NCI-H345 treated with DMSO at 0.1 percent for 48 hours (cell line): Measurements from ENCODE around the gene SYT1.

Experiments
- DNase-seq: peaks from one replicate; lab custom pipeline; 2025; ENCODE audit not compliant: unreplicated experiment; lab: John Stamatoyannopoulos, UW

The SYT1 gene

GRCh38 chr12:79125358-79125757 is 260.8 kb downstream of the SYT1 start:
- DNase-seq, result no peak

DNA sequence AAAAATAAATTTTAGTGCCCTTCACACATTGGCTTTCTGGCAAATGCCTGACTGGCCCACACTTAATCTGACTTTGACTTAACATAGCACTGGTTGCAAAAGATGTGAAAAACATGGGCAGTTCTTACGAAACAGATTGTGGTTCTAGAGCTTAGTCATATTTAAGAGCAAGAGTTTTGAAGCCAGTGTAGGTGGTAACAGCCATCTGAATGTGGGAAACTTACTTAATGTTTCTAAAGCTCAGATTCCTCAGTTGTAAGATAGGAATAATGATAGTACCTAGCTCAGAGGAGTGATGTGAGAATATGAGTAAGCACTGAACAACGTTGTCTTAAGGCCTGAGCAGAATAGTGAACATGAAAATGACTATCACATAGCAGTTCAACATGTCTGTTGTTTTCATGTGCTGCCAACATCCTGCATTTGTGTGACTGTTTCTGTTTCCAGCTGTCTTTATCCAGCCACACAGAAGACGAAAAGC is 262.7 kb downstream of the SYT1 start:
- no peak for DNase-seq

GRCh38 chr12:79128956-79129355 is 264.4 kb downstream of the SYT1 start:
- DNase-seq, result no peak

DNA sequence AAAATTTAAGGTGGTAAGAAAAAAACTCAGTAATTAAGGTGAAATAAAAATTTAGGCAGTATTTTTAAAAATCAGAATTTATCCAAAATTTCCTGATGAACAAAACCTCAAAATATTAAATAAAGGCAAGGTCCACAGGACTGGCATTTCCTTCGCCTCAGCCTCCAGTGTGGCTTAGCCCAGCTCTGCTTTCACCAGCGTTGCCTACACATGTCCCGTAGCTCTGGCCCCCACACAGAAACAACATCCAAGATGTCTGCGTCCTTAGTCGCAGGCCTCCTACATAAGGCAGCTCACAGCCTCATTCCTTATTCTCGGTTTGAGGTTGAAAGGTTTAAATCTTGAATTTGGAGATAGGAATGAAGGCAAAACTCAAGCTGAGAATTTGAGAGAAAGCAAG is 274.3 kb downstream of the SYT1 start:
- DNase-seq, result no peak

DNA sequence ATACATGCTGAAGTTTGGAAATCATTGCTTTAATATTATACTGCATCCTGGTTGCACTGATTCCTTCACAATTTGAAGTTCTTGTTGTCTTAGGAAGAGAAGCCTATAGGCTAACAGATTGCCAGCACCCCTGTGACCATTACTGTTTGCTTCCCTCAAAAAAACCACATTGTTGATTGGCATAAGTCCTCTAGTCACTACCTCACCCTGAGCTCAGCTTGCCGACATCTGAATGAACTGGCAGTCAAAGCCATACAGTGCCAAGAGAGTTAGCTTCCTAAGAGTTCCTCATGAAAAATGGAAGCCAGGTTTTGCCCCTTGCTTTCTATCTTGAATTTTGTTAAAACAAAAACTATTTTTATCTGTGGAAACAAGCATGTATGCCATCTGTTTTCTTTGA is 276.1 kb downstream of the SYT1 start:
- DNase-seq, result no peak

DNA sequence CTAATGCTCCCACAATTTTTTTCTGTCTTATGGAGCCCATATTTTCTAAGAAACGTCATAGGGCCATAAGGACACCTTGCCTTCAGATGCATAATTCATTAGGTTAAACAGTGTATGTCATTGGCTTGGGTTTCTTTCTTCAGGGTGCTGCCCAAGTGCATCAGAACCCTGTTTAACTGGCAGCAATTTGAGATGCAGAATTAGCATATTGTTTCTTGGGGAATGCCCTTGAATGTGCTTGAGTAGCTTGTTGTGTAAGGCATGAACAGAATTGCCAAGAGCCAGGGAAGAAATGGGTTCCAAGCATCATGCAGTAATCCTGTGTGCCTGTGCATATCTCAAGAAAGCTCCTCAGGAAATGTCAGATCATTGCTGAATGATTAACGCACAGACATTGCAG is 277.2 kb downstream of the SYT1 start:
- no peak for DNase-seq

DNA sequence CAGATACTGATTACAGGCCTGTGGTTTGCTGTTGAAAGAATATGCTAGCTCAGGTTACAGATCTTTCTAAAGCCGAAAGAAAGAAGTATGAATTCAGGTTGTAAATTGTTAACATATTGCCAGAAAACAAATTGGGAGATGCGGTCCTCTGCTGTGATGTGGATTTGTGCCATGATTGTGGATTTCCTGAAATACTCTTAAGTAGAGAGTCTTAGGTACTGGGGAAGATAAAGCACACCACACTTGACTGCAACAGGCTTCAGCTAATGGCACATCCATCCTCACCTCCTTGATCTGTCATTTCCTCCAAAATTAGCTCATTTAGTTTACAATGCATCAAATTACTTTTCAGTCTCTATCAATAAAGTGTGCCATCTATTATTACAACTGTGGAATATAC is 279.2 kb downstream of the SYT1 start:
- DNase-seq, result no peak

DNA sequence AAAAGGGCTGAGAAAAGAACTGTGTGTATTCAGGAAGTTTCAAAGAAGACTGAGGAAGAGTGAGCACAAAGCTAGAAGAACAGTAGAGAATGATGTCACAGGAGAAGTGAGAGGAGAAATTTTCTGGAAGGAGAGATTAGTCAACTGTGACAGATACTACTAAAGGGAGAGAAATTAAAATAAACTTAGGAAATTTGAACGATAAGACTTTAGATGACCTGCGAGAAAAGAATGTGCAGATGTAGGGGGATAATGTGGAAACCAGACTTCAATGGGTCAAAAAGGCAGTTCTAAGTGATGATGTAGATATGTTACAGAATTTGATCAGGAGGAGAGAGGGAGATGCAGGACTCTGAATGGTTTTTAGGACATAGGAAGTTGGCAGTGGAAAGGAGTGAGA is 287.4 kb downstream of the SYT1 start:
- DNase-seq, result no peak

- DNase-seq, result no peak
Measured at GRCh38 chr12:79155683-79156082, 291.1 kb downstream of the SYT1 start.

- no peak for DNase-seq
Measured at GRCh38 chr12:79156846-79157463, 292.4 kb downstream of the SYT1 start.

DNA sequence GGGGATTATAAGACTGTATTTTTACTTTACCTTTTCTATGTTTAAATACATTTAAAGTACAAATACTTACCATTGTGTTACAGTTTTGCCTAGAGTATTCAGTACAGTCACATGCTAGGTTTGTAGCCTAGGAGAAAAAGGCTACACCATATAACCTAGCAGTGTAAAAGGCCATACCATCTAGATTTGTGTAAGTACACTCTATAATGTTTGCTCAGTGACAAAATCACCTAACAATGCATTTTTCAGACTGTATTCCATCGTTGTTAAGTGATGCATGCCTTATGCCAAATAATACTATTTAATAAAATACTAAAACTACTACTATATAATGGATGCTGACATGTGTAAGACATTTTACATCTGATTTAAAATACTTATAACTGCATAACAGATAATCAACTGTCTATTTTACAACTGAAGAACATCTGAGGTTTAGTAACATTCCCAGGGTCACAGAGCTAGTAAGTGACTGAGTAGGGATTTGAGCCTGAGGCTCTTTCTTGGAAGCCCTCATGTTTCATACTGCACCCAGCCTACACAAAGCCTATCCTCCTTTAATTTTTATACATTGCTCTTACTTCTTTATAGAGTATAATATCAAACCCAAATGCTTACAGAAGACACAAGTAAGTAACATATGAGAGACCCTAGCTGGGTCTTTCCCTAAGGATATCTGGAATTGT is 296.8 kb downstream of the SYT1 start:
- no peak for DNase-seq

GRCh38 chr12:79162147-79162772 is 297.7 kb downstream of the SYT1 start:
- no peak for DNase-seq

GRCh38 chr12:79162948-79163347 is 298.4 kb downstream of the SYT1 start:
- no peak for DNase-seq

DNA sequence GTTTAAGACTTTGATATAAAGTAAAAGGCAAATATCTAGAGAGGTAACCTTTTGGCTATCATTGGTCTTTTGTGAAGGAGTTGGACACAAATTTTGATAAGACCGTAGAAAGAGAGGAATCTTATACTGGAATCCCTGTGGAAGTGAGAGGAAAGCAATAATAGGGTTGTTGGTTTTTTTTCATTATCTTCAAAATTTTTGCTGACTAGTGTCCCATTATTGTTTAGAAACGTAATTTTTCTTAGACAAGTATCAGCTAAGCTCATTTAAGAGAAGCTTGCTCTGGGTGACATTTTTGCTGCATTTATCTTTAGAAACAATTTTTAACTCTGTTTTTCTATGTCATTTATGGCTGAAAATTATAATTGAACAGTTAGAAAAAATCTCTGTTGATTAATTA is 300.3 kb downstream of the SYT1 start:
- no peak for DNase-seq

GRCh38 chr12:79168687-79169086 is 304.1 kb downstream of the SYT1 start:
- no peak for DNase-seq

- no peak for DNase-seq
Measured at GRCh38 chr12:79174626-79175025, 310.1 kb downstream of the SYT1 start.

- DNase-seq, result no peak
Measured at GRCh38 chr12:79183003-79183402, 318.4 kb downstream of the SYT1 start.

DNA sequence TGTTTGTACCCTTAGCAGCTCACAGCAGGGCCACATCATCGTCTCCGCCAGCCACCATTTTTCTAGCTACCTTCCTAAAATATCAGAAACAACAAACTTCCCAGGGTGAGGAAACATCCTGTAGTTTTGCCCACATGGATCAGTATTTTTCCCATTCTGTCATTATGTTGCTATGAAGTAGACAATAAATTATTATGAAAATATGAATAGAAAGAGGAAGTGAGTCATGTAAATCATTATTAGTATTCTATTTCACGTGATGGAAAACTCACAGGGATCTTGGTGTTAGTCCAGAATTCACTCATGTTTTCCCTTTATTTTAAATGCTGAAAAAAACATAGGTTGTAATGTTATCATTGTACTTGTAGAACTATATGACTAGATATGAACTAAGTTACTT is 319.4 kb downstream of the SYT1 start:
- no peak for DNase-seq

- DNase-seq, result no peak
Measured at GRCh38 chr12:79186506-79186905, 321.9 kb downstream of the SYT1 start.

DNA sequence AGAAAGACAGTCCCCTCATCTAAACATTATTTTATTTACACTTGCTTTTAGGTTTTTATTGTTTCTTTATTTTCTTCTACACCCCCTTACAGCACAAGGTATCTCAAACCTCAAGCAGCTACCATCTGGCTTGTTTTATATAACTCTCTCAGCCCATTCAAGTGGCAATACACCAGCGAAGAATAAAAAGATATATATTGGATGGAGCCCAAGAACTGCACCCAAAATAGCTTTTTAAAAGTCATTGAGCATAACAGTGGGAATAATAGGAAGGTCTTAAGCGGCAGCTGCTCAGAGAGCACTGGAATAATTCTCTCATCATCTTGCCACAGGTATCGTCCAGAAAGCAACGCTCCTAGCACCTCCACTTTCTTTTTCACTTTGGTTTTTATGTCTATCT is 322.5 kb downstream of the SYT1 start:
- DNase-seq, result peak; percentile 76

DNA sequence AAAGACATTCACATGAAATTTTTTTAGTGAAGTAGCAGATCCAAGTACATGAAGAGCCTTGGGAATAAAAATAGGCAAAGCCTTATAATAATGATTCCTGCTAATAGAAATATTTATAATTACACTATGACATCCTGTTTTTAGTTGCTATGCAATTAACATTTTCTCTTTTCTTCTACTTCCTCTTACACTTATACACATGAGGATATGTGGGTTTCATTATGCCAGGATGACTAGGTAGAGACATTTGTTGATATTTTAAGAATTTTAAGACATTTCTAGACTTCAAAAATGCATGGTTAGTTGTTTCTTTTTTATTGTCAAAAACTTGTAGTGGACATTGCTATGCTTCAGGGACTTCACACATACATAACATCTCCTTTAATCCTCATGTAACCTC is 326.8 kb downstream of the SYT1 start:
- no peak for DNase-seq

- DNase-seq, result no peak
Measured at GRCh38 chr12:79194595-79194994, 330.0 kb downstream of the SYT1 start.
